SU-DHL-6 (cell line): ENCODE measurements around the gene NEK6.

Experiments
- EZH2phosphoT487 ChIP-seq: fragments of 200-600 bp; sonication (generic), shearing (Covaris generic); conservative IDR thresholded peaks from 2 replicates; pipeline ENCODE4 v1.6.1; 2018; ENCODE audit warnings: mild to moderate bottlenecking, antibody characterized with exemption, low read length, moderate library complexity, mixed read lengths
- TF ChIP-seq, protein P1 (sequence below): fragments of 200-600 bp; sonication (generic); IDR thresholded peaks from one replicate; pipeline ENCODE4 v1.5.1; 2017; ENCODE audit warnings: antibody characterized with exemption, mild to moderate bottlenecking, low read length, moderate library complexity; ENCODE audit not compliant: insufficient read depth, poor library complexity, severe bottlenecking

DNA sequence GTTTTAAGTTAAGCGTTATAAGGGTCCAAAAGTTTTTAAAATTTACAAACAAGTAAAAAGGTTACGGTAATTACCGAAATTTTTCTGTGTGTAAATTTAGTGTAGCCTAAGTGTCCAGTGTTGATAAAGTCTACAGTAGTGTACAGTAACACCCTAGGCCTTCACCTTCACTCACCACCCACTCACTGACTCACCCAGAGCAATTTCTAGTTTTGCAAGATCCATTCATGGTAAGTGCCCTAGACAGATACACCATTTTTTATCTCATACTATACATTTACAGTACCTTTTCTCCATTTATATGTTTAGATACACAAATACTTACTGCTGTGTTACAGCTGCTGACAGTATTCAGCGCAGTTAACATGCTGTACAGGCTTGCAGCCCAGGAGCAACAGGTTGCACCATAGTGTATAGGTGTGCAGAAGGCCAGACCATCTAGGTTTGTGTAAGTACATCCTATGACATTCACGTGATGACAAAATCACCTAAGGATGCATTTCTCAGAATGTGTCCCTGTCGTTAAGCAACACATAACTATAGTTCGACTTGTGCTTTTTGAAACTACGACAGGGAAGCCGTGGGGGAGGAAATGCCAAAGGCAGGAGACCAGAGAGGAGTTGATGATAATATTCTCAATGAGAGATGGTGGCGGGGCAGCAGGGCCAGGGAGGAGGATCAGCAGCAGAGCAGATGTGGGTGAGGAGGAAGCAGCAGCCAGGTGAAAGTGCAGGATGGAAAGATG lies 108.9 kb downstream of the NEK6 start:
- TF ChIP-seq, protein P1, sequence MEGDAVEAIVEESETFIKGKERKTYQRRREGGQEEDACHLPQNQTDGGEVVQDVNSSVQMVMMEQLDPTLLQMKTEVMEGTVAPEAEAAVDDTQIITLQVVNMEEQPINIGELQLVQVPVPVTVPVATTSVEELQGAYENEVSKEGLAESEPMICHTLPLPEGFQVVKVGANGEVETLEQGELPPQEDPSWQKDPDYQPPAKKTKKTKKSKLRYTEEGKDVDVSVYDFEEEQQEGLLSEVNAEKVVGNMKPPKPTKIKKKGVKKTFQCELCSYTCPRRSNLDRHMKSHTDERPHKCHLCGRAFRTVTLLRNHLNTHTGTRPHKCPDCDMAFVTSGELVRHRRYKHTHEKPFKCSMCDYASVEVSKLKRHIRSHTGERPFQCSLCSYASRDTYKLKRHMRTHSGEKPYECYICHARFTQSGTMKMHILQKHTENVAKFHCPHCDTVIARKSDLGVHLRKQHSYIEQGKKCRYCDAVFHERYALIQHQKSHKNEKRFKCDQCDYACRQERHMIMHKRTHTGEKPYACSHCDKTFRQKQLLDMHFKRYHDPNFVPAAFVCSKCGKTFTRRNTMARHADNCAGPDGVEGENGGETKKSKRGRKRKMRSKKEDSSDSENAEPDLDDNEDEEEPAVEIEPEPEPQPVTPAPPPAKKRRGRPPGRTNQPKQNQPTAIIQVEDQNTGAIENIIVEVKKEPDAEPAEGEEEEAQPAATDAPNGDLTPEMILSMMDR: no peak
- no peak for TF ChIP-seq EZH2phosphoT487
